Breast epithelium (tissue), 3 donors: ENCODE results near the gene TIAM2.

Source experiments
- POLR2A ChIP-seq: fragments of 450-650 bp; IDR thresholded peaks from one replicate; pipeline ENCODE4 v1.6.1; 2016; ENCODE audit warnings: antibody characterized with exemption, mild to moderate bottlenecking, moderate library complexity
- POLR2AphosphoS5 ChIP-seq, 3 donors: sonication (generic); formaldehyde crosslinking; IDR thresholded peaks; one replicate each; pipeline ENCODE4 v1.6.1; 2017; ENCODE audit warnings: antibody characterized with exemption in 3 of 3
- TF ChIP-seq, protein P1 (sequence below), 3 donors: fragments of 450-650 bp; IDR thresholded peaks; one replicate each; pipeline ENCODE4 v1.5.1; 2016 to 2017; ENCODE audit warnings: antibody characterized with exemption in 3 of 3, mild to moderate bottlenecking in 3 of 3, moderate library complexity in 3 of 3

DNA sequence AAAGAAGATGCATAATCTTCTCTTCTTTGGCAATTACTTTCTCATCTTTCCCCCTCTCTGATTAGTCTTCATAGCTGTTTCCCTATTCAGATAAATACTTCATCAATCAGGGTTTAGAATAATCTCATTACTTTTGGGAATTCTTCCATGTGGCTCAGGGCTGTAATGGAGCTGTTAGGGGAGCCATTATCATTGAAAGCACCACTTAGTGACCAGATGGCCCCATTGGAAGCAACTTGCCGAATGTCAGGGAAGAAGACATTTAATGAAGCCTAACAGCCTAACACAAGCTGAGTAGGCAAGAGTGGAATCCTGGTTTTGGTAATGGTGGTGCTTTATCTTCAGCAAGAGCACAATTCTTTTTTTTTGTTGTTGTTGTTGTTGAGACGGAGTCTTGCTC lies 45.0 kb downstream of the TIAM2 start:
- TF ChIP-seq POLR2AphosphoS5 (IDR thresholded peaks at IDR 0.05) (no peak), POLR2A (no peak)
- TF ChIP-seq, protein P1, sequence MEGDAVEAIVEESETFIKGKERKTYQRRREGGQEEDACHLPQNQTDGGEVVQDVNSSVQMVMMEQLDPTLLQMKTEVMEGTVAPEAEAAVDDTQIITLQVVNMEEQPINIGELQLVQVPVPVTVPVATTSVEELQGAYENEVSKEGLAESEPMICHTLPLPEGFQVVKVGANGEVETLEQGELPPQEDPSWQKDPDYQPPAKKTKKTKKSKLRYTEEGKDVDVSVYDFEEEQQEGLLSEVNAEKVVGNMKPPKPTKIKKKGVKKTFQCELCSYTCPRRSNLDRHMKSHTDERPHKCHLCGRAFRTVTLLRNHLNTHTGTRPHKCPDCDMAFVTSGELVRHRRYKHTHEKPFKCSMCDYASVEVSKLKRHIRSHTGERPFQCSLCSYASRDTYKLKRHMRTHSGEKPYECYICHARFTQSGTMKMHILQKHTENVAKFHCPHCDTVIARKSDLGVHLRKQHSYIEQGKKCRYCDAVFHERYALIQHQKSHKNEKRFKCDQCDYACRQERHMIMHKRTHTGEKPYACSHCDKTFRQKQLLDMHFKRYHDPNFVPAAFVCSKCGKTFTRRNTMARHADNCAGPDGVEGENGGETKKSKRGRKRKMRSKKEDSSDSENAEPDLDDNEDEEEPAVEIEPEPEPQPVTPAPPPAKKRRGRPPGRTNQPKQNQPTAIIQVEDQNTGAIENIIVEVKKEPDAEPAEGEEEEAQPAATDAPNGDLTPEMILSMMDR (IDR thresholded peaks at IDR 0.05), result no peak
